IMR-90 (cell line): ENCODE results near the gene MAN1C1. TPM values are rescaled to one million over a fixed set of nuclear protein-coding genes. Genes with fewer than 3 reads are reported as not detected.

Source experiments
- ATAC-seq: fragments of 200-7000 bp; cut with Tn5 transposase; 2 replicates; pipeline ENCODE4 v1.9.1; 2020; ENCODE audit warnings: low read depth, mild to moderate bottlenecking, moderate library complexity
- BruUV-seq: library from RNA; stranded (reverse); fragments of 400-500 nt; replicated peaks from 2 replicates; lab custom pipeline; 2021; lab: Mats Ljungman, UMichigan
- CTCF ChIA-PET: fragments of 300-600 bp; formaldehyde crosslinking; extraction: SDS; loops from one replicate; lab custom pipeline; 2021; ENCODE audit warnings: antibody characterized with exemption; lab: Yijun Ruan, JAX
- POLR2A ChIA-PET: fragments of 300-600 bp; sonication (Branson Sonifier 250); formaldehyde crosslinking; loops from one replicate; lab custom pipeline; 2022; ENCODE audit warnings: antibody characterized with exemption; ENCODE audit not compliant: unreplicated experiment; lab: Charles Lee
- DNase-seq: peaks from one replicate; pipeline ENCODE4 v3.0.0; 2013
- H2AFZ ChIP-seq: replicated peaks from 2 replicates; pipeline ENCODE3; 2013; ENCODE audit warnings: low read length, mild to moderate bottlenecking; ENCODE audit not compliant: poor library complexity
- H2AK5ac ChIP-seq: 2 replicates; pipeline ENCODE4 v1.6.1; 2013; ENCODE audit warnings: low read depth, low read length, inconsistent platforms
- H2AK9ac ChIP-seq: replicated peaks from 2 replicates; pipeline ENCODE3; 2013; ENCODE audit warnings: mild to moderate bottlenecking, low read depth, low read length, moderate library complexity; ENCODE audit not compliant: poor library complexity
- H2BK120ac ChIP-seq: 2 replicates; pipeline ENCODE4 v1.6.1; 2013; ENCODE audit warnings: low read depth, low read length, inconsistent platforms
- H2BK15ac ChIP-seq: 3 replicates; pipeline ENCODE4 v1.6.1; 2013; ENCODE audit warnings: low read depth, low read length, inconsistent platforms
- H2BK20ac ChIP-seq: 2 replicates; pipeline ENCODE4 v1.6.1; 2013; ENCODE audit warnings: low read depth, mild to moderate bottlenecking, inconsistent platforms, low read length, moderate library complexity
- H2BK5ac ChIP-seq: 2 replicates; pipeline ENCODE4 v1.6.1; 2013; ENCODE audit warnings: mild to moderate bottlenecking, low read depth, low read length, inconsistent platforms; ENCODE audit not compliant: poor library complexity, severe bottlenecking
- H3K14ac ChIP-seq: replicated peaks from 2 replicates; pipeline ENCODE4 v1.6.1; 2013; ENCODE audit warnings: low read depth, low read length, inconsistent platforms
- H3K18ac ChIP-seq: 2 replicates; pipeline ENCODE4 v1.6.1; 2013; ENCODE audit warnings: low read depth, low read length, control low read depth
- H3K23ac ChIP-seq: 2 replicates; pipeline ENCODE4 v1.6.1; 2013; ENCODE audit warnings: low read depth, low read length, inconsistent platforms
- H3K27ac ChIP-seq: 2 replicates; pipeline ENCODE4 v1.5.1; 2013; ENCODE audit warnings: mild to moderate bottlenecking, control low read depth, low read length; ENCODE audit not compliant: insufficient read depth
- H3K27me3 ChIP-seq: 2 replicates; pipeline ENCODE4 v1.6.1; 2013; ENCODE audit warnings: low read length; ENCODE audit not compliant: control insufficient read depth, insufficient read depth
- H3K36me3 ChIP-seq: 2 replicates; pipeline ENCODE4 v1.6.1; 2013; ENCODE audit warnings: low read length, mixed read lengths; ENCODE audit not compliant: control insufficient read depth, insufficient read depth
- H3K4ac ChIP-seq: 2 replicates; pipeline ENCODE4 v1.6.1; 2013; ENCODE audit warnings: low read depth, low read length, inconsistent platforms
- H3K4me1 ChIP-seq: 2 replicates; pipeline ENCODE4 v1.6.1; 2013; ENCODE audit warnings: low read length, mixed read lengths; ENCODE audit not compliant: control insufficient read depth, insufficient read depth
- H3K4me2 ChIP-seq: 2 replicates; pipeline ENCODE4 v1.6.1; 2013; ENCODE audit warnings: low read depth, mild to moderate bottlenecking, control low read depth, low read length, moderate library complexity
- H3K4me3 ChIP-seq: 2 replicates; pipeline ENCODE4 v1.5.1; 2013; ENCODE audit warnings: low read depth, mild to moderate bottlenecking, control low read depth, low read length, moderate library complexity; ENCODE audit not compliant: insufficient read depth
- H3K56ac ChIP-seq: 2 replicates; pipeline ENCODE4 v1.6.1; 2013; ENCODE audit warnings: low read length, inconsistent platforms; ENCODE audit not compliant: insufficient read depth; ENCODE audit errors: extremely low read depth
- H3K79me1 ChIP-seq, 2 experiments: 2 replicates each; pipeline ENCODE4 v1.6.1; 2013; ENCODE audit warnings: low read length in 2 of 2, inconsistent platforms in 1 of 2, low read depth in 1 of 2
- H3K9ac ChIP-seq: 2 replicates; pipeline ENCODE4 v1.6.1; 2013; ENCODE audit warnings: low read depth, low read length, control low read depth
- H3K9me1 ChIP-seq: 2 replicates; pipeline ENCODE4 v1.6.1; 2013; ENCODE audit warnings: low read length, inconsistent platforms; ENCODE audit not compliant: insufficient read depth
- H3K9me3 ChIP-seq: 2 replicates; pipeline ENCODE4 v1.6.1; 2013; ENCODE audit warnings: low read length; ENCODE audit not compliant: control insufficient read depth, insufficient read depth
- H4K20me1 ChIP-seq: 2 replicates; pipeline ENCODE4 v1.6.1; 2013; ENCODE audit warnings: low read length, inconsistent platforms; ENCODE audit not compliant: insufficient read depth
- H4K5ac ChIP-seq: 2 replicates; pipeline ENCODE4 v1.6.1; 2013; ENCODE audit warnings: mild to moderate bottlenecking, low read depth, low read length, control low read depth
- H4K8ac ChIP-seq, 2 experiments: 2 replicates each; pipeline ENCODE4 v1.6.1; 2013; ENCODE audit warnings: low read depth in 2 of 2, low read length in 2 of 2, control low read depth in 1 of 2, inconsistent platforms in 1 of 2
- H4K91ac ChIP-seq: 2 replicates; pipeline ENCODE4 v1.6.1; 2013; ENCODE audit warnings: low read depth, low read length, inconsistent platforms; ENCODE audit not compliant: insufficient read depth
- BHLHE40 ChIP-seq: fragments of 150-350 bp; IDR thresholded peaks from 2 replicates; pipeline ENCODE4 v1.6.1; 2016; ENCODE audit warnings: mild to moderate bottlenecking, low read depth, low read length
- ELK1 ChIP-seq: fragments of 150-350 bp; IDR thresholded peaks from 2 replicates; pipeline ENCODE4 v1.6.1; 2016; ENCODE audit warnings: low read depth, mild to moderate bottlenecking, low read length, moderate library complexity, borderline replicate concordance
- FOS ChIP-seq: fragments of 150-350 bp; IDR thresholded peaks from 2 replicates; pipeline ENCODE4 v1.6.1; 2016; ENCODE audit warnings: low read depth, low read length
- MXI1 ChIP-seq: IDR thresholded peaks from 2 replicates; pipeline ENCODE4 v1.6.1; 2012; ENCODE audit warnings: low read depth, mild to moderate bottlenecking, low read length, moderate library complexity, borderline replicate concordance
- WGBS, 2 experiments: methylation state at CpG; one replicate each; pipeline versions ENCODE4 v1.1.5 to v1.1.7; 2013; ENCODE audit warnings: missing lambda C conversion rate in 2 of 2; ENCODE audit not compliant: insufficient read length in 1 of 2; ENCODE audit errors: extremely low coverage in 2 of 2; 5-methylcytosine and 5-hydroxymethylcytosine counted together
- dilution Hi-C: fragments of 300-500 bp; cut with HindIII; formaldehyde crosslinking; loops from one replicate; pipeline ENCODE4 v1.14.3; 2018; ENCODE audit warnings: low sequenced_read_pairs; ENCODE audit not compliant: unreplicated experiment
- in situ Hi-C: fragments of 300-500 bp; cut with MboI; formaldehyde crosslinking; loops from 3 replicates; pipeline ENCODE4 v1.14.3; 2019; ENCODE audit warnings: low sequenced_read_pairs, inconsistent platforms, mixed read lengths
- intact Hi-C: fragments of 100-400 bp; cut with micrococcal nuclease; formaldehyde crosslinking; loops from 2 replicates; pipeline ENCODE4 v1.10.0; 2022
- polyA plus RNA-seq, 3 experiments: library from polyadenylated mRNA; depleted of rRNA; stranded (reverse); fragments of >200 nt; gene quantifications; 2 replicates each; pipeline ENCODE4 v1.2.3, GENCODE V29; 2012; ENCODE audit warnings: low replicate concordance in 1 of 3
- total RNA-seq: library from RNA; depleted of rRNA; stranded (reverse); fragments of >200 nt; gene quantifications from 2 replicates; pipeline ENCODE4 v1.2.3, GENCODE V29; 2012

MAN1C1 gene
- total and polyA plus RNA-seq, 2 of the 4 experiments (the other 2 are of a cell fraction), result 3.2 to 11.3 TPM

- Histone ChIP-seq H3K36me3 (peaks cover 38% of the 10 kb centered on the region; the same call in 1 of the 2 replicates), H3K79me1 (peaks cover 22 to 39% of the 10 kb centered on the region in 2 experiments), H3K18ac (no peak overlapping the region), H2AK9ac (peak overlapping the region; percentile 85), H3K56ac (no peak overlapping the region), H3K4me1 (peaks cover 6% of the 10 kb centered on the region), H3K4ac (no peak overlapping the region), H3K27me3 (no peaks in the 10 kb centered on the region), H3K9ac (no peak overlapping the region), H2BK15ac (no peak overlapping the region), H2BK5ac (no peak overlapping the region), H3K4me3 (no peak overlapping the region), H4K5ac (no peak overlapping the region), H2BK20ac (no peak overlapping the region), H4K20me1 (peaks cover 24% of the 10 kb centered on the region), H3K23ac (no peak overlapping the region), H4K8ac (no peak overlapping the region), H2AK5ac (no peak overlapping the region), H3K14ac (0 out of 2 replicates have a peak overlapping the region, but pooled peaks have one; percentile 10), H4K91ac (no peak overlapping the region), H3K9me1 (peaks cover 5% of the 10 kb centered on the region), H3K27ac (no peak overlapping the region), H3K9me3 (no peaks in the 10 kb centered on the region), H3K4me2 (no peak overlapping the region), H2BK120ac (no peak overlapping the region), H2AFZ (peak overlapping the region; percentile 33)
- CTCF ChIA-PET, result interaction anchor here (0.5 kb wide), 1 partner anchor 318 kb away, joined by 4 read pairs; no protein-coding TSS in a partner anchor
- TF ChIP-seq MXI1 (no peak), BHLHE40 (no peak), ELK1 (no peak), FOS (0 out of 2 replicates have a peak, but pooled peaks have one; percentile 21)
- ATAC-seq (peak; percentile 19; the same call in 1 of the 2 replicates), DNase-seq (peak; percentile 71)
- intact Hi-C loops, result no loop called here
- in situ Hi-C loops, result loop anchor here (25.0 kb wide), 2 partner anchors 394 to 569 kb away; partner anchors contain the start of genes RHCE, RSRP1 and SYF2
- dilution Hi-C loops, result no loop called here
- 75% methylated on average over 1 of the region's 4 CpGs; no CpG with 5 or more reads in 1 of the 2 experiments for WGBS, 2 experiments
- POLR2A ChIA-PET, result no interaction called here
- BruUV-seq, result no TSS peak
Observed at GRCh38 chr1:25806418-25806817, 189.8 kb downstream of the MAN1C1 start.
